ENCODE data around the gene PRKAG2.
"Not testable (repeated sequence)": the region's sequence is repeated elsewhere in the genome, so short reads cannot be mapped to it uniquely, and the experiment has no call there.

Gene PRKAG2

GRCh38 chr7:151883857-151884256, 6.9 kb upstream of the PRKAG2 start:
- no peaks in the 10 kb centered on the region for H3K36me3 ChIP-seq (ENCODE audit: insufficient read depth, low read length)
- no peak for TF ChIP-seq EZH2 (IDR thresholded peaks at IDR 0.05)
- no peak for TF ChIP-seq POLR2AphosphoS5 (IDR thresholded peaks at IDR 0.05; ENCODE audit: borderline replicate concordance, low read depth, low read length)
- no peak for TF ChIP-seq FOXP2 (optimal IDR thresholded peaks at IDR 0.05; ENCODE audit: control extremely low read depth, extremely low read length, insufficient read depth)

DNA sequence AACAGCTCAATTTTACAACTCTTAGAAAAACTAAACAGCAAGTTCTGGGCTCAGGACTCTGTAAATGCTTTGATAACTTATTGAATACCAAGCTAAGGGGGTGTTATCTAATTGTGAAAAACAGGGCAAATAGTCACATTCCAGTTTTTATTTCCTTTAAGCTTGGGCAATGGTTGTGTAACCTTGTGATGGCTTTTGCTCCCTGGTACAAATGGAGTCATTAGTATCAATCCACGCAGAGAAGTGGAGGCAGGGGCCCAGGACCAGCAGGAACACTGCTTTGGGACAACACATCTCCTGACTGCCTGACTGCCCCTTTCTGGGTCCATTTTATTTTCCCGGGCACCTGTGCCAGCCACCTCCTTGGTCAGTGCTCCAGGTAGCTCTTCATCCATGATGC, 5.8 kb upstream of the PRKAG2 start:
- H3K4me3 ChIP-seq = no peak overlapping the region
- TF ChIP-seq POLR2AphosphoS5 (IDR thresholded peaks at IDR 0.05; ENCODE audit: borderline replicate concordance, low read depth, low read length) (no peak), FOXP2 (optimal IDR thresholded peaks at IDR 0.05; ENCODE audit: control extremely low read depth, extremely low read length, insufficient read depth) (no peak), EZH2 (IDR thresholded peaks at IDR 0.05) (no peak)
- no peaks in the 10 kb centered on the region for H3K36me3 ChIP-seq (ENCODE audit: insufficient read depth, low read length)
- no peaks in the 10 kb centered on the region for H3K9me3 ChIP-seq (ENCODE audit: low read depth, low read length)
- no peak overlapping the region for H3K27ac ChIP-seq
- no peak for DNase-seq (ENCODE audit: low read depth, low spot score)
- no peak overlapping the region for H3K9ac ChIP-seq (ENCODE audit: insufficient read length)

More at GRCh38 chr7:151883857-151884256, 6.9 kb upstream of the PRKAG2 start:
- no peak overlapping the region for H3K4me3 ChIP-seq
- no peaks in the 10 kb centered on the region for H3K9me3 ChIP-seq (ENCODE audit: low read depth, low read length)
- DNase-seq (ENCODE audit: low read depth, low spot score) = no peak
- H3K27ac ChIP-seq = no peak overlapping the region
- H3K9ac ChIP-seq (ENCODE audit: insufficient read length) = no peak overlapping the region

DNA sequence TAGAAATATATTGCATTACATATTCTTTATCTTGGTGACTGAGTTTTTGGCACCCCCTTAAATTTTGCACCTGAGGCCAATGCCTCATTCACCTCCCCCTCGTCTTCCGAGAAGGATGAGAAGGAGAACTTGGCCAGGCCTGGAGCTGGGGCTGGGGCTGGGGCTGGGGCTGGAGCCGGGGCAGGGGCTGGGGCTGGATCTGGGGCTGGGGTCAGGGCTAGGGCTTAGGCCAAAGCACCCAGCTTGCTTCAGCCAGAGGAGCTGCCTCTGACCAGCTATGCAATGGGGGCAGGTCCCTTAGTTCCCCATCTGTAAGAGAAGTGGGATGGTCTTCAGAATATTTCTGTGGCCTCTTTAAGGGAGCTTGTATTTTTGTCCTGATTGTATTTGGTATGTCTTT, 3.8 kb upstream of the PRKAG2 start:
- no peaks in the 10 kb centered on the region for H3K36me3 ChIP-seq (ENCODE audit: insufficient read depth, low read length)
- no peak for TF ChIP-seq FOXP2 (optimal IDR thresholded peaks at IDR 0.05; ENCODE audit: control extremely low read depth, extremely low read length, insufficient read depth)
- TF ChIP-seq POLR2AphosphoS5 (IDR thresholded peaks at IDR 0.05; ENCODE audit: borderline replicate concordance, low read depth, low read length) = no peak
- TF ChIP-seq EZH2 (IDR thresholded peaks at IDR 0.05) = no peak

GRCh38 chr7:151877911-151878835, 1.3 kb upstream of the PRKAG2 start:
- Histone ChIP-seq H3K9ac (ENCODE audit: insufficient read length) (peak overlapping the region; percentile 53), H3K9me3 (ENCODE audit: low read depth, low read length) (no peaks in the 10 kb centered on the region), H3K4me3 (peak overlapping the region; percentile 85), H3K36me3 (ENCODE audit: insufficient read depth, low read length) (no peaks in the 10 kb centered on the region), H3K27ac (no peak overlapping the region; the same call in 1 of the 2 replicates)
- TF ChIP-seq FOXP2 (optimal IDR thresholded peaks at IDR 0.05; ENCODE audit: control extremely low read depth, extremely low read length, insufficient read depth) (no peak), POLR2AphosphoS5 (IDR thresholded peaks at IDR 0.05; ENCODE audit: borderline replicate concordance, low read depth, low read length) (no peak), EZH2 (IDR thresholded peaks at IDR 0.05) (no peak)
- no peak for DNase-seq (ENCODE audit: low read depth, low spot score)

More for the DNA sequence above, 3.8 kb upstream of the PRKAG2 start:
- DNase-seq (ENCODE audit: low read depth, low spot score) = no peak
- H3K9ac ChIP-seq (ENCODE audit: insufficient read length) = no peak overlapping the region
- H3K27ac ChIP-seq = no peak overlapping the region
- H3K9me3 ChIP-seq (ENCODE audit: low read depth, low read length) = no peaks in the 10 kb centered on the region
- H3K4me3 ChIP-seq = no peak overlapping the region

DNA sequence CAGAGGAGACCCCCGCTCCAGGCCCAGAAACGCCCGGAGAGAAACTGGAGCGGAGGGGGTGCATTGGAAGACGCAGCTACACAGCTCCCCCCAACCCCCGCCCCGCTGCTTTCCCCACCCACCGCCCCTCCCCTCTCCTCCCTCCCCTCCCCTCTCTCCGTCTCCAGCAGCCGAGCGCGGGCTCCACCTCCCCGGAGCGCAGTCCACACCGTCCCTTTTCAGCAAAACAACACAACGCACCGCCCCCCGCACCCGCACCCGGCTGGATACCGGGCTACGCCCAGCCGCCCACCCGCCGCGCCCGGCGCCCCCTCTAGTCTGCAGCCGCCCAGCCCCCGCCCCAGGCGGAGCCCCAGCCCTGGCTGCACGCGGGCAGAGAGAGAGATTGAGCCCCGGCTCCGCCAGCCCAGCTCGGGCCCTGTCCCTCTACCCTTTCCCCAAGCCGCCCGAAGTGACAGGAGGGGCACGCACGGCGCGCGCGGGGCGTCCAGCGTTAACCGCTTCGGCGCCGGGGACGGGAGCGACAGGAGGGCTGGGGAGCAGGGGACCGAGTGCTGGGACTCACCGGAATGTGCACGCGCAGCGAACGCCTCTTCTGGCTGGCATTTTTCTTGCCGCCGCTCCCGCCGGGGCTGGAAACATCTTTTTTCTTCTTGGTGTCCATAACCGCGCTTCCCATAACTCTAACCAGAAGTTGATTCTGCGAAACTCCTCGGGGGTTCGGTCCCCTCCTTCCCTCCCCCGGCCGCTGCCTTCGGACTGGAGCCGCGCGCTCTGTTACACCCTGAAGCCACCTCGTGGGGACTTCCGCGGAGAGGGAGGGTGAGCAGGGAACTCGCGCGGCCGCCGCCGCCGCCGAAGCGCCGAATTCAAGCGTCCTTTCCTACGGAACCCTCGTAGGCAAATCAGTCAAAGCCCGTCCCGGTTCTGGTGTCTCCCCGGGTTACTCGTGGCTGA, 695 bp downstream of the PRKAG2 start:
- Histone ChIP-seq H3K9ac (ENCODE audit: insufficient read length) (peak overlapping the region; percentile 65), H3K9me3 (ENCODE audit: low read depth, low read length) (no peaks in the 10 kb centered on the region), H3K27ac (peak overlapping the region; percentile 35), H3K36me3 (ENCODE audit: insufficient read depth, low read length) (no peaks in the 10 kb centered on the region), H3K4me3 (peak overlapping the region; percentile 85)
- no peak for DNase-seq (ENCODE audit: low read depth, low spot score)
- TF ChIP-seq EZH2 (IDR thresholded peaks at IDR 0.05) (no peak), FOXP2 (optimal IDR thresholded peaks at IDR 0.05; ENCODE audit: control extremely low read depth, extremely low read length, insufficient read depth) (no peak), POLR2AphosphoS5 (IDR thresholded peaks at IDR 0.05; ENCODE audit: borderline replicate concordance, low read depth, low read length) (peak; percentile 57; the same call in 1 of the 2 replicates)

GRCh38 chr7:151874479-151874878, 2.4 kb downstream of the PRKAG2 start:
- not testable (repeated sequence) for DNase-seq (ENCODE audit: low read depth, low spot score); H3K9me3 ChIP-seq (ENCODE audit: low read depth, low read length); H3K4me3 ChIP-seq; H3K27ac ChIP-seq; H3K36me3 ChIP-seq (ENCODE audit: insufficient read depth, low read length); H3K9ac ChIP-seq (ENCODE audit: insufficient read length)

GRCh38 chr7:151873402-151873965, 3.4 kb downstream of the PRKAG2 start:
- no peak for DNase-seq (ENCODE audit: low read depth, low spot score)
- Histone ChIP-seq H3K4me3 (no peak overlapping the region), H3K27ac (no peak overlapping the region), H3K9ac (ENCODE audit: insufficient read length) (no peak overlapping the region), H3K9me3 (ENCODE audit: low read depth, low read length) (no peaks in the 10 kb centered on the region), H3K36me3 (ENCODE audit: insufficient read depth, low read length) (no peaks in the 10 kb centered on the region)
- no peak for TF ChIP-seq POLR2AphosphoS5 (IDR thresholded peaks at IDR 0.05; ENCODE audit: borderline replicate concordance, low read depth, low read length)
- TF ChIP-seq FOXP2 (optimal IDR thresholded peaks at IDR 0.05; ENCODE audit: control extremely low read depth, extremely low read length, insufficient read depth) = no peak
- TF ChIP-seq EZH2 (IDR thresholded peaks at IDR 0.05) = no peak

Data from SK-N-MC (cell line).